ENCODE data around the gene COPS9. TPM values are rescaled to one million over a fixed set of nuclear protein-coding genes. Genes with fewer than 3 reads are reported as not detected.
A peak's percentile ranks its signal among the peaks of the same experiment; 100 is the strongest.

The COPS9 gene
- total and polyA plus RNA-seq, 7 donors: 235 to 458 (median 327) TPM

- DNase-seq: peak; percentile 82
- intact Hi-C loops (cut with DNase I): loop anchor here (1.0 to 2.0 kb wide), 2 partner anchors 83 to 1109 kb away; no protein-coding TSS in a partner anchor
- Histone ChIP-seq H3K9me3 (no peaks in the 10 kb centered on the region), H3K27ac (no peak overlapping the region), H3K36me3 (no peaks in the 10 kb centered on the region), H3K4me1 (peaks cover 0 to 7% (median 0%) of the 10 kb centered on the region in 4 donors), H3K4me3 (no peak overlapping the region), H3K27me3 (peaks cover 0 to 28% (median 9%) of the 10 kb centered on the region in 3 donors)
- TF ChIP-seq CTCF (IDR thresholded peaks at IDR 0.05) (peak; percentile 89 to 97 (median 92)), POLR2AphosphoS5 (IDR thresholded peaks at IDR 0.05) (no peak)
- WGBS, 2 donors: 40 to 43% methylated on average over 36 of the region's 36 CpGs
Measured at GRCh38 chr2:240143801-240144648, 7.9 kb upstream of the COPS9 start.

GRCh38 chr2:240143276-240143675 is 7.2 kb upstream of the COPS9 start:
- Histone ChIP-seq H3K9me3 (no peaks in the 10 kb centered on the region), H3K36me3 (no peaks in the 10 kb centered on the region), H3K4me1 (peaks cover 0 to 7% (median 0%) of the 10 kb centered on the region in 4 donors), H3K4me3 (no peak overlapping the region), H3K27ac (no peak overlapping the region), H3K27me3 (peaks cover 0 to 20% (median 2%) of the 10 kb centered on the region in 3 donors)
- no peak for TF ChIP-seq CTCF (IDR thresholded peaks at IDR 0.05)
- no peak for TF ChIP-seq EP300 (IDR thresholded peaks at IDR 0.05)
- TF ChIP-seq POLR2A (IDR thresholded peaks at IDR 0.05): no peak
- no peak for TF ChIP-seq POLR2AphosphoS5 (IDR thresholded peaks at IDR 0.05)
- 60 to 65% methylated on average over 6 of the region's 6 CpGs for WGBS, 2 donors
- intact Hi-C loops (cut with DNase I): loop anchor here (1.0 to 2.0 kb wide), 2 partner anchors 82 to 1108 kb away; no protein-coding TSS in a partner anchor
- peak; percentile 59 for DNase-seq

- 71 to 85% methylated on average over 5 of the region's 5 CpGs for WGBS, 2 donors
- H3K27me3 ChIP-seq: peaks cover 0 to 19% (median 0%) of the 10 kb centered on the region in 3 donors
- H3K36me3 ChIP-seq: no peaks in the 10 kb centered on the region
- peaks cover 0 to 7% (median 0%) of the 10 kb centered on the region in 4 donors for H3K4me1 ChIP-seq
- no peaks in the 10 kb centered on the region for H3K9me3 ChIP-seq
- TF ChIP-seq POLR2A (IDR thresholded peaks at IDR 0.05) (no peak), EP300 (IDR thresholded peaks at IDR 0.05) (no peak), POLR2AphosphoS5 (IDR thresholded peaks at IDR 0.05) (no peak), CTCF (IDR thresholded peaks at IDR 0.05) (no peak)
- peak; percentile 38 for DNase-seq
- H3K27ac ChIP-seq: no peak overlapping the region
- no peak overlapping the region for H3K4me3 ChIP-seq
- intact Hi-C loops (cut with DNase I): loop anchor here (1.0 to 2.0 kb wide), 2 partner anchors 82 to 1108 kb away; no protein-coding TSS in a partner anchor
Measured at GRCh38 chr2:240142859-240143258, 6.8 kb upstream of the COPS9 start.

- Histone ChIP-seq H3K27ac (no peak overlapping the region), H3K27me3 (peaks cover 0 to 19% (median 0%) of the 10 kb centered on the region in 3 donors), H3K9me3 (no peaks in the 10 kb centered on the region), H3K4me3 (no peak overlapping the region), H3K36me3 (no peaks in the 10 kb centered on the region), H3K4me1 (peaks cover 0 to 7% (median 0%) of the 10 kb centered on the region in 4 donors)
- TF ChIP-seq POLR2AphosphoS5 (IDR thresholded peaks at IDR 0.05): no peak
- no peak for TF ChIP-seq EP300 (IDR thresholded peaks at IDR 0.05)
- TF ChIP-seq CTCF (IDR thresholded peaks at IDR 0.05): no peak
- TF ChIP-seq POLR2A (IDR thresholded peaks at IDR 0.05): no peak
- intact Hi-C loops (cut with DNase I): loop anchor here (2.0 kb wide), 1 partner anchor 1108 kb away; no protein-coding TSS in a partner anchor
- DNase-seq: no peak
- WGBS, 2 donors: 83 to 84% methylated on average over 16 of the region's 16 CpGs
Measured at GRCh38 chr2:240142256-240142775, 6.2 kb upstream of the COPS9 start.

Measured in sigmoid colon (tissue), 7 donors.